HG03097 (cell line): ENCODE data around the gene PLD3.
A peak's percentile ranks its signal among the peaks of the same experiment; 100 is the strongest.

Experiments
- ATAC-seq: cut with Tn5 transposase; IDR thresholded peaks from one replicate; pipeline ENCODE4 v1.9.1; 2021; ENCODE audit not compliant: unreplicated experiment, low FRiP score

Gene PLD3

DNA sequence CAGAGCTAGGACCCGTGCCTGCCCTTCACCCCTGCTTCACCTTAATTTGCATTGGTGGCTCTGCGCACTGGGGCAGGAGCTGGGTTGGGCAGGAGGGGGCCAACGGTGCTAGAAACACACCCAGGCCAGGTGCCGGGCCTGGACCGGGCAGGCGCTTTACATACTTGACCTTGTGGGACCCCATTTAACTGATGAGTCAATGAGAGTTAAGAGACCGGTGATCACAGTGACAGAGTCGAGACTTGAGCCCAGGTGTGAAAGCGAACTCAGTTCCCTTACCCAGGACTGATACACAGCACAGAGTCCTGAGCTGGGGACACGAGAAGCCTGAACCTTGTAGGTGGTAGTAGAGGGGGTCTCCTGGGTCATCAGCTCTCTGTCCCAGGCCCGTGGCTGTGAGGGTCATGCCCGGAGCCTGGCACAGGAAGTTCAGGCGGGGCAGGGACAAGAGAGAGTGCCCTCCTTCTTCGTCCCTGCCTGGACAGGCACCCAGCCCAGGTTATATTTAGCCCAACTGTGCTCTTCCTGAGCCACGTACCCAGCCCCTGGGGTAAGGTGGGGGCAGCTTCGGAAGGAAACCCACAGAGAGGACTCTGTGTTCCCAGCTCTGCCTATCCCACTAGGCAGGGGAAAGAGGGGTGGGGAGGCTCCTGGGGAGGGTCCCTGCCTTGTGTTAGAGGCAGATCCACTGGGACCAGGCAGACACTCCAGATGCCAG is 62.8 kb downstream of the PLD3 start:
- no peak for ATAC-seq

DNA sequence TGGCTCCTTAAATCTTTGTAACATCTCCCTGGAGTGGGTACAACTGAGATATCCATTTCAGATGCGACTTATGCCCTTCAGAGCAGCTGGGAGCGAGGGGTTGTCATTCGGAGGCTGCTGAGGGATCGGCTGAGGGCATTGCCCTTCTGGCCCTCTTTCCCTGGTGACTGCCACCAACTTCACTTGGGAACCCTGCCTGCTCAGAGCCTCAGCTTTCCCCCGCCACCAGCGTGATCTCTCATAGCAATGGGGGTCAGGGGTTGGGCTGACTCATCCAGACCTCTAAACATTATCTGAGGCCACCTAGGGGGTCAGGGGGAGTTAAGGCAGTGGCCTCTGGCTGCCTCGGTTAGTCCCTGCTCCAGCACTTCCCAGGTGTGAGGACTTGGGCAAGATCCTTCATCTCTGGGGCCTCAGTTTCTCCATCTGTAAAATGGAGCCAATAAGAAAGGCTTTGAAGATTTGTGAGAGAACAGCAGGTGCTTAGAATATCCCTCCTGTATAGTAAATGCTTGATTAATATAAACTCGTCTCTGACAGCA is 63.5 kb downstream of the PLD3 start:
- ATAC-seq, result no peak

DNA sequence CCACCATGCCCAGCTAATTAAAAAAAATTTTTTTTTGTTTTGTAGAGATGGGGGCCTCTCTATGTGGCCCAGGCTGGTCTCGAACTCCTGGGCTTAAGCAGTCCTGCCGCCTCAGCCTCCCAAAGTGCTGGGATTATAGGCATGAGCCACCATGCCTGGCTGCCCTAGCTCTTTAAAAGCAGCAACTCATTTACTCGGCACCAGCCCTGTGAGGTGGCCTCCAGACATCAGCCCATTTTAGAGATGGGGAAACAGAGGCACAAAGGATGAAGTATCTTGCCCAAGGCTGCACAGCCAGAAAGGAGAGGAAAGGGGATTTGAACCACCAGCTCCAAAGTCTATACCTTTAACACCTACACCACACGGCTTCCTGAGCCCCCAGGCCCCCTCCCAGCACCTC is 64.4 kb downstream of the PLD3 start:
- ATAC-seq, result no peak

DNA sequence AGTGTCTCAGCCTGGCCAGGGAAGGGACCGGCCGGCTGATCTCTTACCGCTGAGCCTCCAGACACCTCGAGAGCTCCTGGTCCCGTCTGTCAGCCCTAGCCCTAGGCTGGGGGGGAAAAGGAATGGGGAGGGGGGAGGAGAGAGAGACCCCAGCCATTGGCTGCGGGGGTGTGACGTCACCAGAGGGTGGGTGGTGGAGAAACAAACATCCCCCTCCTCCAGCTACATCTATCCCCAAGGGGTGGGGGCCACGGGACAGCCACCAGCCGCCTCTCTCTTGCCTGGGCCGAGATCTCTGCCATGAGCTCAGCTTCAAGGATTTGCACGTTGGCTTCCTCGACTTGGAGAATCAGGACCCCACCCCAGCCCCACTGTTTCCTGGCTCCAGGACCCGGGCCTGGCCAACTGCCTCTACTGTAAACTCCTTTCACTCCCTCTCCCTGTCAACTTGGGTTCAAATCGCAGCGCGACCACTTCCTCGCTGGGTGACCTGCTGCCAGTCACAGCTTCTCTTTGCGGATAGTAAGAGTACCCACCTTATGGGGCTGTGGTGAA is 64.9 kb downstream of the PLD3 start, which contains the start of gene PRX:
PRX (minus strand) TSS at position 88 of the 555 bp plus-strand sequence. CDS start 5,446 bp downstream, outside the sequence.
- no peak for ATAC-seq

DNA sequence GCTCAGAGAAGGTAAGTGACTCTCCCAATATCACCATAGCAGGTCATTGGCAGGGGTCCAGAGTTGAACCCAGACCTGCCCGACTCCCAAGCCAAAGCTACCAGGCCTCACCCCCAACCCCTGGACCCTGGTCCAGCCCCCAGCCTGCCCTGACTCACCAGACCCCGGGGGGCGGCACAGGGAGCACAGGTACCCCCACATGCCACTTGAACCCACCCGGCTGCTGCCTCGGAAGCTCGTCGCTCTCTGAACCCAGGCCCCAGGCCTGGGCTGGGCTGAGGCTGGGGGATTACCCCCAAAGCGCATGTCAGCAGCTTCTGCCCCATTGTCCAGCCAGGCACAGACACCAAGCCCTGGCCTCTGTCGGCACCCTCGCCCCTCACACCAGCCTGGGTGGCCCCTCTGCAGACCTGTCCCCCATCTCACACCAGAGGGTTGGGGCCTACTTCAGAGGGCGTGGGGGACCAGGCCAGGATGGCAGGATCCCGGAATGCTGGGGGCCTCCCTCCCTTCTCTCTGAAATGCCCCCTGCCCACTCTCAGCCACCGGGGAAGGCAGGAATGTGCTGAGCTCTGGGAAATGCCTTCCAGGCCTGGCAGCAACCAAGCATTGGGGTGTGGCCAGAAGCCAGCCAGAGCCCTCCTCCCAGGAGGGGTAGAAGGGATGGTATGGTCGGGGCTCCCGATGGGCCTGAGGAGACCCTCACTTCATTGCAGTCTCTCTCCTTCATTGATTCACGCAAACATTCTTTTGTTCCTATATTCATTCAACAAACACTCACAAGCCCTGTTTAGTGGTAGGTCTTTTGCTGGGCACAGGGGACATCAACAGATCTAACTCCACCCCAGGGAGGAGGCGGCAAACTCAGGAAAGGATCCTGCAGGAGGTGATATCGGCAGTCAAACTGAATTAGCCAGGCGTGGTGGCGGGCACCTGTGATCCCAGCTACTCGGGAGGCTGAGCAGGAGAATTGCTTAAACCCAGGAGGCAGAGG is 66.3 kb downstream of the PLD3 start:
- no peak for ATAC-seq

DNA sequence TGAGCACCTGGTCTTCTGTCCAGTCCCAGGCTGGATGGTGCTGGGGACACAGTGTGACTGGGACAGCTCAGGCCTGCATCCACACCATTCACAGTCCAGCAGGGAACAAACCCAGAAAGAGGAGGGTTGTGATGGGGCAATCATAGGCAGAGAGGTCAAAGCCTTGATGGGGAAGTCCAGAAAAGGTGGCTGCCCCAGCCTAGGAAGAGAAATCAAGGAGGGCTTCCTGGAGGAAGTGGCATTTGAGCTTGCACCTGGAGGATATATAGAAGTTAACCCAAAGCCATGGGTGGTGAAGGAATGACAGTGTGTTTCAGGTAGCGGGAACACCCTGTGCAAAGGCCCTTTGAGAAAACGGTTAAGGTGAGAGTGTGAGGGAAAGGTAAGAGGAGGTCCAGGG is 67.3 kb downstream of the PLD3 start:
- no peak for ATAC-seq

DNA sequence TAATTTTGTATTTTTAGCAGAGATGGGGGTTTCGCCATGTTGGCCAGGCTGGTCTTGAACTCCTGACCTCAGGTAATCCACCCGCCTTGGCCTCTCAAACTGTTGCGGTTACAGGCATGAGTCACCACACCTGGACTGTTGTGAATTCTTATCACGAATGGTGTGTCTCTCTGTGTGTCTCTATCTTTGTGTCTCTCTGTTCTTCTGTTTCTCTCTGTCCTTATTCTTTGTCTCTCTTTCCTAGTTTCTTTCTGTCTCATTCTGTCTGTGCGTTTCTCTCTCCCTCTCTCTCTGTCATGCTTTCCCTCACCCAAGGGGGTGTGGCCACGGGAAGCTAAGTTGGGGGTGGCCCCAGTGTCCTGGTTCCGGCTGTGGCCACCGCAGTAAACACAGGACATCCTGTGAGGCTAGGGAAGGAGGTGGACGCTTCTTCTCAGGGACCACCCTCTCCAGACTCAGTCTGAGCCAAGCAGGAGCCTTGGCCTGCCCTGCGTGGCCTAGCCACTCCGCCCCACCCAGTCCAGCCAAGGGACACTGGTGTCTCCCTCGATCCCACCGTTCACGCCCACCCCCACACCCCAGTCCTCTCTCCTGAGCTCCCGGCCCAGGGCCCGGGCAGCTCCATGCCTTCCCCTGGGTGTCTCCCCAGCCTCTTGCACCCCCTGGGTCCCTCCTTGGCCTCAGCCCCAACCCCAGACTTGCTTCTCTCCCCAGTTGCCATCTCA is 68.6 kb downstream of the PLD3 start:
- no peak for ATAC-seq

DNA sequence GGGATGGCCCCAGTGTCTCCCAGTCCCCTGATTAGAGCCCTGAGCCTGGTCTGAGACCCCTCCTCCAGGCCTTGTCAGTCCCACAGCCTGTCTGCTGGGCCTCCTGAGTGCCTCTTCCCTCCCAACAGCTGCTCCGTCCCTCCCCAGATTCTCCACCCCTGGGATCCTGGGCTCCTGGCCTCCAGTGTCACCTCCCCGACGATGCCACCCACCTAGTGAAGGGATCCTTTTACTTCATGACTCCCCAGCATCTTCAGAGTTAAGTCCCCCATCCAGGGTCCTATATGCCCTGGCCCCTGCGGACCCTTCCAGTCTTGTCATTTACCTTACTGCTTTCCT is 69.1 kb downstream of the PLD3 start:
- ATAC-seq, result no peak

DNA sequence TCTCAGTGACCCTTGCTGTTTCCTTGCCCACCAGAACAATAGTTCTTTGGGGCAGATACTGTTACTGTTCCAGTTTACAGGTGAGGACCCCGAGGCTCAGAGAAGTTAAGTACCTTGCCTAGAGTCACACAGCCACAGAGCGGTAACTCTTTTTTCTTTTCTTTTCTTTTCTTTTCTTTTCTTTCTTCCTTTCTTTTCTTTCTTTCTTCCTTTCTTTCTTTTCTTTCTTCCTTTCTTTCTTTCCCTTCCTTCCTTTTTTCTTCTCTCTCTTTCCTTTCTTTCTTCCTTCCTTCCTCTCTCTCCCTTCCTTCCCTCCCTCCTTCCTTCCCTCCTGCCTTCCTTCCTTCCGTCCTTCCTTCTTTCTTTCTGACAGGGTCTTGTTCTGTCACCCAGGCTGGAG is 69.5 kb downstream of the PLD3 start:
- ATAC-seq, result no peak

DNA sequence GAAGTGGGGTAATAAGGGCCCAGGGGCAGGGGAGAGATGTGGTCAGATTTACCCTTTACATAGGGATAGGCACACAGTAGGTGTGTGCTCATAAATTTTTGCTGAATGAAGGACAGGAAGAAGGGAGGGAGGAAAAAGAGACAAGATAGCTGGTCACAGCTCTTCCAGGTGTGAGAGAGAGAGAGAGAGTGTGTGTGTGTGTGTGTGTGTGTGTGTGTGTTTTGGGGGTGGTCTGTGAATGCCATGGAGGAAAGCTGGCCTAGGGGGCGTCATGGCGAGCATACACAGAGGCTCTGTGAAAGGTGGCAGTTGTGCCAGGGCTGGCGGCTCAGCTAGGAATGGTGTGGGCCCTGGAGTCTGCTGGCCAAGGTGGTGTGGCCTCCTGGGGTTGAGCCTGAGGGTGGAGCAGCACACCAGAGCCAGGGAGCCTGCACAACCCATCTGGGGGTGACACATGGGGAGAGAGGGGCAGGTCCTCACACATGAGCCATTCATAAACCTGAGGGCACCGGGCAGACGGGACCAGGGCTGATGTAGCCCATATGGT is 70.6 kb downstream of the PLD3 start:
- no peak for ATAC-seq

DNA sequence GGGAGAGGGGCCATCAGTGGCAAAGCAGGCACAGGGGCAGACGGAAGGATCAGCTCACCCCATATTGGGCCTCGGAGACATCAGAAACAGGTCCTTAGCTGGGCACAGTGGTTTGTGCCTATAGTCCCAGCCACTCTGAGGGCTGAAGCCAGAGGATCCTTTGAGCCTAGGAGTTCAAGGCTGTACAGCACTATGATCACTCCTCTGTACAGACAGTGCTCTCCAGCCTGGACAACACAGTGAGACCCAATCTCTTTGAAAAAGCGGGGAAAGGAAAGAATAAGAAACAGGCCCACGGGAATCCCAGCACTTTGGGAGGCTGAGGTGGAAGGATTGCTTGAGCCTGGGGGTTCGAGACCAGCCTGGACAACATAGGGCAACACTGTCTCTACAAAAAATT is 71.3 kb downstream of the PLD3 start:
- ATAC-seq, result no peak

DNA sequence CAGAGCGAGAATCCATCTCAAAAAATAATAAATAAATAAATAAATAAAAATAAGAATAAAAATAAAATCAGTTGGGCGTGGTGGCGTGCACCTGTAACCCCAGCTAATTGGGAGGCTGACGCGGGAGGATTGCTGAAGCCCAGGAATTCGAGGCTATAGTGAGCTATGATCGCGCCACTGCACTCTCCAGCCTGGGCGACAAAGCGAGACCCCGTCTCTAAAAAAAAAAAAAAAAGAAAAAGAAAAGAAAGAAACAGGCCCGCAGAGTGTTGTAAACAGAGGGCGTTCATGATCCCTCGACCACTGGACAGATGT is 71.9 kb downstream of the PLD3 start:
- ATAC-seq, result no peak

DNA sequence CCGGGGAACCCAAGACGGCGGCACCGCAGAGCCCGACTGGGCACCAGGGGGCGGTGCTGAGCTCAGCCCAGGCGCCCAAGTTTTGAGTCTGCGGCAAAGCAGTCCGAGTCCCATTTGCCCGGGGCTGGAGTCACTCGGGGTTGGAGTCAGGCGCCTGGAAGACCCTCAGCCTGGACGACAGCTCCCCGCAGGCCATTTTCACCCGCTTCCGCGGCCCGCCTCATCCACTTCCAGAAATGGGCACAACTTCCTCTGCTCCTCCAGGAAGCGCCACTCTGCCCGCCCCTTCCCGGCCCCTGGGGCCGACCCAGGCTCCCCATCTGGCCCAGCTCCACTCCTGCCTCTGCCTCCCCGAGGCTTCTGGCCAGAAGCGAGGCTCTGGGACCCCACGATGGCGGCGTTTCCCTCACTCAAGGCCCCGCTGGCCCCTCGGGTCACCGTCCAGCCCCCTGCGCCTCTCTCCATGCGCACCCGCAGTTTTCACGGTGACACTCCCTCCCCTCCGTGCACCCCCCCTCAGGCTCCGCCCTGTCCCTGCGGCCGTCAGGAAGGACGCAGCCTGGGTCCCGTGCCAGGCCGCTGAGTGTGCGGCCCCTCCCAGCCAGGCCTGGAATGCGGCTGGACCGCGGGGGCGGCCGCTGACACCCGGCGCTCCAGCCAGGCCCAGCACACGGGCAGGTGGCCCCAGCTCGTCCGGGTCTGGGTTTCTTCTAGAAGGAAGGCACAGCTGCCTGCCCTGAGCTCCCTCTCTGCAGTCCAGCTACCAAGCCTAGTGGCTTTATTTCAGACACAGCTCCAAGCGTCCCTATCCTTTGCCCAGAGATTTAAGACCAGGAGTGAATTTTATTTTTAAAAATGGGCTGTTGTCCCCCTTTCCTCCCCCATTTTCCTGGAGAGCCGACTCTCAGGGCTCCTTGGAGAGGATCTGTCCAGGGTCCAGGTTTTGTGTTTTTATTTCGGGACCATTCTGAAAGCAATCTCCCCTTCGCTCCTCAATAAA is 72.6 kb downstream of the PLD3 start:
- ATAC-seq, result peak; percentile 35

DNA sequence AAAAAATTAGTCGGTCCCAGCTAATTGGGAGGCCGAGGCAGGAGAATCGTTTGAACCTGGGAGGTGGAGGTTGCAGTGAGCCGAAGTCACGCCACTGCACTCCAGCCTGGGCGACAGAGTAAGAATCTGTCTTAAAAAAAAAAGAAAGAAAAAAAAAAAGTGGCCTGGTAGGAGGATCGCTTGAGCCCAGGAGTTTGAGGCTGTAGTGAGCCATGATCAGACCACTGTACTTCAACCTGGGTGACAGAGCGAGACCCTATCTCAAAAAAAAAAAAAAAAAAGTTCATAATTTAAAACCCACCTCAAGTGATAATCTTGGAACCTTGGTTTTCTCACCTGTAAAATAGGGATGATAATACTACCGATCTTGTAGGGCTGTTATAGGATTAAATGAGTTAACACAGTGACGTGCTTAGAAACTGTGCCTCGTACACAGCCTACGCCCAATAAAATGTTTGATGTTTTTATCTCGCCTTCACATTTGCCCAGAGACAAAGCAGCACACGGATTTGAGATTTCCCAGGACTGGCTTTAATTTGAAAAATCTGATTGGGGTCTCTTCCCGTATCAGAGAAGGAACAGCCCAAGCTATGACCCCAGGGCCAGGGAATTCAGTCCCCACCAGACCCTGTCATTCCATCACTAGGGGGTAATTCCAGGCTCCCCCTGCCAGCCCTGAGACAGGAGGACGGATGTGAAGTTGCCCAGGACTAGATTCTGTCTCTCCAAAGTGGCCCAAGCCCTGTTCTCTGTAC is 73.7 kb downstream of the PLD3 start:
- no peak for ATAC-seq

DNA sequence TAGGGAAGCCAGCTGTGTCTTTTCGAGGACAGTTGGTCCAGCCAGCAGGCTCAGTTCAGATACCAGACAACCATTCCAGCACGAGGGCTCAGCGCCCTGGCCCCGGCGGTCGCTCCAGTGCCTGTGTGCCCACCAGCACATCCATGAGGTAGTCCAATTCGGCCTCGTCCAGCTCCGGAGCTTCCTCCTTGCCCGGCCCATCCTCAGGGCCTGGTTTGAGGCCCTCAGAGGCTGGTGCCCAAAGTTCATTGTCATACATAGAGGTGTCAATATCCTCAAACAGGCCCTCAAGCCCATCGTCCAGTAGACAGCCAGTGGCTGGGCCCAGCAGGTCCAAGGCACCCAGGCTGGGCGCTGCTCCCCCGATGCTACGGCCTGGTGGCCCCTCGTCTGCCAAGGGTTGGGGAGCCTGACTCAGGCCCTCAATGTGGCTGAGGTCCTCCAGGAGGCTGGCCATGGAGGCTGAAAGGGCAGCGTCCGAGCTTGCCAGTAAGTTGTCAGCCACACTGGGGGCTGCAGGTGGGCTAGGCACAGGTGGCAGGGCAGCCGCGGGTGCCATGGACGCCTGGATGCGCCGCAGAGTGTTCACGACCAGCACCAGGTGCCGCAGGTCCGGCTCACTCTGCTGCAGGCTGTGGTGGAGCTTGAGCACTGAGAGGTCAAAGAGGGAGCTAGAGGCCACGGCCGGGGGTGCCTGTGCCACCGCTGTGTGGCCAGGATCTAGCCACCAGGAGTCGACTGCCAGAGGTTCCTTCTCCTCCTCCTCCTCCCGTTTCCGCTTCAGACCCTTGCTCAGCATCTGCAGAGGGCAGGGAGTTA is 74.5 kb downstream of the PLD3 start:
- no peak for ATAC-seq

DNA sequence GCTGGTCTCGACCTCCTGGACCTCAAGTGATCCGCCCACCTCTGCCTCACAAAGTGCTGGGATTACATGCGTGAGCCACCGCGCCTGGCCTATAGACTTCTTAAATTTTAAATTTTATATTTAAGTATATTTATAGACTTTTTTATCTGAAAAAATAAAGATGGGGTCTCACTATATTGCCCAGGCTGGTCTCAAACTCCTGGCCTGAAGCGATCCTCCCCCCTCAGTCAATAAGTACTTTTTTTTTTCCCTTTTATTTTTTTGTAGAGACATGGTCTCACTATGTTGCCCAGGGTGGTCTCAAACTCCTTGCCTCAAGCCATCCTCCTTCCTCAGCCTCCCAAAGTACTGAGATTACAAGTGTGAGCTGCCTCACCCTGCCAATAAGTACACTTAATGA is 75.4 kb downstream of the PLD3 start:
- ATAC-seq, result no peak

DNA sequence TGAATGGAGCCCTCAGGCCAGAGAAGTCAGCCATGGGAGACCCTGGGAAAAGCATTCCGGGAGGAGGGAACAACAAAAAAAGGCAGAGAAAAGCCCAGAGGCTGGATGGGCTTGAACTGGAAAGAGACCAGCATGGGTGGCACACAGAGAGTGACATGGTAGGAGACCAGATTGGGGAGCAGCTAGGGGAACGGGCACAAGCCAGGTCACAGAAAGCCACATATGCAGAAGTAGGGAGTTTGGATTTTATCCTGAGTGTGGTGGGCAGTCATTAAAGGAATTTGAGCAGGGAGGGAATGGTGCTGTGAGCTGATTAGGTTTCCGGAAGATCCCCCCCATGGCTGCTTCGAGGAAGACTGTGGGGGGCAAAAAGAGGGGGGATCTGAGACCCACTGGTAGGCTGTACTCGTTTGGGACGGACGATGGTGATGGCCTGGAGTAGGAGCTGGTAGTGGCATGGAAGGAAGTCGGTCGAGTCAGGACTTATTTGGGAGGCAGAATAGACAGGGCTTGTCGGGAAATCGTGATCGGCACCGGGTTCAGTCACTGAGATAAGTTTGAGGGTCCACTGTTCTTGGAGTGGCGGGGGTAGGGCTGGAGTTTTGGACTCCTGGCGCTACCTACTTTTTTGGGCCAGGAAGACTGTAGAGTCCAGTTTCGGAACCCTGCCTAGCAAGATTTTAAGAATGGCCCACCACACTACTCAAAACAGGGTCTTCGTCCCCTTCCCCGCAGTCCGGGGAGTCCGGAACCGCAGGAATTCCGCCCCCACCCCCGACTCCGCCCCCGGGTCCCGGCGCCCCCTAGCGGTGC is 76.3 kb downstream of the PLD3 start:
- no peak for ATAC-seq
